Osteocyte (in vitro differentiated cells): Measurements from ENCODE around the gene PHACTR4. TPM values are rescaled to one million over a fixed set of nuclear protein-coding genes. Genes with fewer than 3 reads are reported as not detected.
"Not testable (repeated sequence)": the region's sequence is repeated elsewhere in the genome, so short reads cannot be mapped to it uniquely, and the experiment has no call there.

Experiments used
- DNase-seq: peaks from one replicate; pipeline ENCODE4 v3.0.0; 2021; ENCODE audit warnings: mixed read lengths; ENCODE audit not compliant: unreplicated experiment; ENCODE audit errors: extremely low spot score
- H3K27ac Mint-ChIP-seq: one replicate; pipeline ENCODE4 v1.8.0; 2021; ENCODE audit warnings: mild to moderate bottlenecking, mixed read lengths; ENCODE audit not compliant: unreplicated experiment
- H3K27me3 Mint-ChIP-seq: one replicate; pipeline ENCODE4 v1.8.0; 2021; ENCODE audit warnings: mixed read lengths; ENCODE audit not compliant: unreplicated experiment
- H3K36me3 Mint-ChIP-seq: one replicate; pipeline ENCODE4 v1.8.0; 2021; ENCODE audit warnings: mixed read lengths; ENCODE audit not compliant: unreplicated experiment
- H3K4me1 Mint-ChIP-seq: one replicate; pipeline ENCODE4 v1.8.0; 2021; ENCODE audit warnings: mixed read lengths; ENCODE audit not compliant: unreplicated experiment
- H3K4me3 Mint-ChIP-seq: one replicate; pipeline ENCODE4 v1.8.0; 2021; ENCODE audit warnings: mild to moderate bottlenecking, moderate library complexity, mixed read lengths; ENCODE audit not compliant: unreplicated experiment
- H3K9me3 Mint-ChIP-seq: one replicate; pipeline ENCODE4 v1.8.0; 2021; ENCODE audit warnings: mixed read lengths; ENCODE audit not compliant: unreplicated experiment
- total RNA-seq: library from RNA; stranded (reverse); gene quantifications from 2 replicates; pipeline ENCODE4 v1.2.1, GENCODE V29; 2021
- TF ChIP-seq, protein P1 (sequence below): fragments of 200-600 bp; sonication (generic); IDR thresholded peaks from 2 replicates; pipeline ENCODE4 v1.5.0; 2021; ENCODE audit warnings: antibody characterized with exemption, mild to moderate bottlenecking, moderate library complexity

PHACTR4 gene
- total RNA-seq, 1 donor from 2014 or later = 56.0 TPM

DNA sequence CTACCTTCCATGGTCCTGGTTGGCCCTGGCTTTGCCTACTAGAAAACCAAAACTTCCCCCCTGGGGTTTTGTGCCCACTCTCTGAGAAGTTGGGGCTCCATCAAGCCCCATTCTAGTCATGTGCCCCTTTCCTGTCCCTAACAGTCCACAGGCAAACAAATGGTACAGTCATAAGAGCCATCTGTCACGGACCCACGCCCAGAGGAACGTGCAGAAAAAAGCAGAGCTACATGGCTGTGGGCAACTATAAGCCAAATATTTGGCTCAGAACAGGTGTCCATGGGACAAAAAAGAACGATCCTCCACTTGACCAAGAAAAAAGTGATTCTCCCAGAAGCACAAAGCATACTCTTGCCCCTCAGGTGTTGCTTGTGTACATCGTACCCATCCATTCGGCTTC lies 168.7 kb downstream of the PHACTR4 start:
- TF ChIP-seq, protein P1, sequence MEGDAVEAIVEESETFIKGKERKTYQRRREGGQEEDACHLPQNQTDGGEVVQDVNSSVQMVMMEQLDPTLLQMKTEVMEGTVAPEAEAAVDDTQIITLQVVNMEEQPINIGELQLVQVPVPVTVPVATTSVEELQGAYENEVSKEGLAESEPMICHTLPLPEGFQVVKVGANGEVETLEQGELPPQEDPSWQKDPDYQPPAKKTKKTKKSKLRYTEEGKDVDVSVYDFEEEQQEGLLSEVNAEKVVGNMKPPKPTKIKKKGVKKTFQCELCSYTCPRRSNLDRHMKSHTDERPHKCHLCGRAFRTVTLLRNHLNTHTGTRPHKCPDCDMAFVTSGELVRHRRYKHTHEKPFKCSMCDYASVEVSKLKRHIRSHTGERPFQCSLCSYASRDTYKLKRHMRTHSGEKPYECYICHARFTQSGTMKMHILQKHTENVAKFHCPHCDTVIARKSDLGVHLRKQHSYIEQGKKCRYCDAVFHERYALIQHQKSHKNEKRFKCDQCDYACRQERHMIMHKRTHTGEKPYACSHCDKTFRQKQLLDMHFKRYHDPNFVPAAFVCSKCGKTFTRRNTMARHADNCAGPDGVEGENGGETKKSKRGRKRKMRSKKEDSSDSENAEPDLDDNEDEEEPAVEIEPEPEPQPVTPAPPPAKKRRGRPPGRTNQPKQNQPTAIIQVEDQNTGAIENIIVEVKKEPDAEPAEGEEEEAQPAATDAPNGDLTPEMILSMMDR = no peak
- DNase-seq = no peak
- no peaks in the 10 kb centered on the region for H3K9me3 Mint-ChIP-seq
- no peak overlapping the region for H3K27ac Mint-ChIP-seq
- no peaks in the 10 kb centered on the region for H3K4me1 Mint-ChIP-seq
- no peak overlapping the region for H3K4me3 Mint-ChIP-seq
- H3K27me3 Mint-ChIP-seq = no peaks in the 10 kb centered on the region
- H3K36me3 Mint-ChIP-seq = peaks cover 9% of the 10 kb centered on the region

- TF ChIP-seq, protein P1 = peak; percentile 22
- H3K27me3 Mint-ChIP-seq = no peaks in the 10 kb centered on the region
- DNase-seq = no peak
- H3K36me3 Mint-ChIP-seq = peaks cover 9% of the 10 kb centered on the region
- no peak overlapping the region for H3K4me3 Mint-ChIP-seq
- no peak overlapping the region for H3K27ac Mint-ChIP-seq
- no peaks in the 10 kb centered on the region for H3K9me3 Mint-ChIP-seq
- no peaks in the 10 kb centered on the region for H3K4me1 Mint-ChIP-seq
Measured at GRCh38 chr1:28540651-28541050, 171.1 kb downstream of the PHACTR4 start.

DNA sequence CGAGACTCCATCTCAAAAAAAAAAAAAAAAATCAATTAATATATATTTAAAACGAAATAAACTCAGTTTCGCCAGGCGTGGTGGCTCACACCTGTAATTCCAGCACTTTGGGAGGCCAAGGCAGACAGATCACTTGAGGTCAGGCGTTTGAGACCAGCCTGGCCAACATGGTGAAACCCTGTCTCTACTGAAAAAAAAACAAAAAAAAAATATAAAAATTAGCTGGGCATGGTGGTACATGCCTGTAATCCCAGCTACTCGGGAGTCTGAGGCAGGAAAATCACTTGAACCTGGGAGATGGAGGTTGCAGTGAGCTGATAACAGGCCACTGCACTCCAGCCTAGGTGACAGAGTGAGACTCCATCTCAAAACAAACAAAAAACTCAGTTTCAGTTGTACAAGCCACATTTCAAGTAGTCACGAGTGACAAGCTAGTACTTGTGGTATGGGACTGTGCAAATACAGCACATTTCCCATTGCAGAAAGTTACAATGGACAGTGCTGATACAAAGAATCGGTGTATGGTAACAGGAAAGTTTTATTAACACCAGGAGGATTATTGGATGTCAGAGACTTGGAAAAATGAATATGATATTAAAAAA lies 172.0 kb downstream of the PHACTR4 start:
- H3K36me3 Mint-ChIP-seq, H3K9me3 Mint-ChIP-seq, DNase-seq, H3K27me3 Mint-ChIP-seq, H3K4me3 Mint-ChIP-seq, H3K27ac Mint-ChIP-seq, H3K4me1 Mint-ChIP-seq: not testable (repeated sequence)

- Mint-ChIP-seq H3K36me3 (no peaks in the 10 kb centered on the region), H3K27ac (no peak overlapping the region), H3K27me3 (no peaks in the 10 kb centered on the region), H3K4me1 (no peaks in the 10 kb centered on the region), H3K4me3 (no peak overlapping the region), H3K9me3 (no peaks in the 10 kb centered on the region)
- TF ChIP-seq, protein P1 = no peak
- DNase-seq = no peak
Measured at GRCh38 chr1:28545246-28545628, 175.7 kb downstream of the PHACTR4 start.

GRCh38 chr1:28548318-28548717 lies 178.8 kb downstream of the PHACTR4 start:
- Mint-ChIP-seq H3K36me3 (no peaks in the 10 kb centered on the region), H3K27me3 (no peaks in the 10 kb centered on the region), H3K4me3 (no peak overlapping the region), H3K27ac (no peak overlapping the region), H3K9me3 (no peaks in the 10 kb centered on the region), H3K4me1 (peaks cover 5% of the 10 kb centered on the region)
- DNase-seq = no peak
- TF ChIP-seq, protein P1 = no peak

Other genes with a start within 250 kb of the PHACTR4 start
- gene PTAFR, start 193.1 kb upstream of the PHACTR4 start, total RNA-seq = 0.08 TPM in 1 of 2 replicates, not detected in the other
- 92.2 and 93.0 TPM in 2 replicates for gene DNAJC8, start 136.7 kb upstream of the PHACTR4 start, total RNA-seq
- gene ATP5IF1, start 133.6 kb upstream of the PHACTR4 start, total RNA-seq = 112 and 113 TPM in 2 replicates
- 31.8 and 32.1 TPM in 2 replicates for gene SESN2, start 110.2 kb upstream of the PHACTR4 start, total RNA-seq
- gene MED18, start 40.7 kb upstream of the PHACTR4 start, total RNA-seq = 13.8 and 16.5 TPM in 2 replicates
- gene RCC1, start 136.3 kb downstream of the PHACTR4 start, total RNA-seq = 22.9 and 25.0 TPM in 2 replicates
- gene TRNAU1AP, start 183.3 kb downstream of the PHACTR4 start, total RNA-seq = 21.2 and 23.3 TPM in 2 replicates
- gene RAB42, start 222.5 kb downstream of the PHACTR4 start, total RNA-seq = 0.56 and 1.6 TPM in 2 replicates